GM10248 (cell line): ENCODE data around the gene AGFG2.

Source experiments
- CTCF ChIA-PET: fragments of 300-600 bp; sonication (Branson Sonifier 250); formaldehyde crosslinking; extraction: SDS; loops from one replicate; lab custom pipeline; 2021; ENCODE audit warnings: antibody characterized with exemption; lab: Yijun Ruan, JAX
- POLR2A ChIA-PET: fragments of 350-650 bp; sonication (Branson Sonifier 250); formaldehyde crosslinking; extraction: SDS; loops from one replicate; lab custom pipeline; 2020; ENCODE audit warnings: antibody characterized with exemption; lab: Yijun Ruan, JAX
- DNase-seq: peaks from one replicate; pipeline ENCODE4 v3.0.0; 2012; ENCODE audit errors: extremely low spot score
- TF ChIP-seq, protein P1 (sequence below): IDR thresholded peaks from 2 replicates; pipeline ENCODE4 v1.5.1; 2012; ENCODE audit warnings: mild to moderate bottlenecking, low read depth; ENCODE audit errors: extremely low read depth, missing control alignments, control extremely low read depth

AGFG2 gene

DNA sequence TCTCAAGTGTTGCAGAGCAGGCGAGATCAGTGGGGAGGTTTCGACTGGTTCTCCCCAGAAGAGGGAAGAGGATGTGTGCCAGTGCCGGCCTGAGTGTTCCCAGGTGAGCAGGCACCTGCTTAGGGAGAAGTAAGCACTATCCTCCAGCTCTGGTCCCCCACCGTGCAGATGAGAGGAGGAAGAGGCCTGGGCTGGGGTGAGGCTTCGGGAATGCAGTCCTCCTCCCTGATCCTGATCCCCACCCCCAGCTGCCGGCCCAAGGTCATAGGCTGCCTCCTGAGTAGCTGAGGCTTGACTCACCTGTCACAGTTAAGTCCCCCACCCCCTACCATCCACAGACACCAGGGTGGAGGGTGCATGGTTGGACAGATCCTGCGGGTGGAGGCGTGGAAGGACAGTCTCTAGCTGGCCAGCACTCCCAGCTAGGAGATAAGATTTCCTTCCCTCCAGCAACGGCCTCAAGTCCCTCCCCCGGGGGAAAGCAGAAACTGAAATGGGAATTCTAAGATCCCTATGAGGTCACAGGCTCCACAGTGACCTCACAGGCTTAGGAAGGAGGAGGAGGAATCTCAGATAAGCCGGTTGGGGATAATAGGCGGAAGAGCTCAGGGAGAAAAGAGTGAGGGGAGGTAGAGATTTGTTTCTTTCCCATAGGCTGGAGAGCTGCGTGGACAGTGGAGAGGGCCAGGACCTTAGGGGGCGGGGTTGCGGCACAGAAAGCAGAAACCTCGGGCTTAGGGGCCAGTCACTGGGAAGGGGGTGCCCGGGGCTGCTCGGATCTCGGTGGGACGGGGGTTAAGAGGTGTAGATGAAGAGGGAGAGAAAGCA, 45.9 kb downstream of the AGFG2 start:
- ChIA-PET CTCF (interaction anchor here (0.9 to 3.1 kb wide), 12 partner anchors 14 to 266 kb away, joined by 3 to 20 read pairs (median 6); partner anchors contain the start of genes MOSPD3 and POP7), POLR2A (interaction anchor here (0.5 to 1.5 kb wide), 2 partner anchors 48 to 148 kb away, joined by 3 to 5 read pairs; partner anchors contain the start of gene PPP1R35)

DNA sequence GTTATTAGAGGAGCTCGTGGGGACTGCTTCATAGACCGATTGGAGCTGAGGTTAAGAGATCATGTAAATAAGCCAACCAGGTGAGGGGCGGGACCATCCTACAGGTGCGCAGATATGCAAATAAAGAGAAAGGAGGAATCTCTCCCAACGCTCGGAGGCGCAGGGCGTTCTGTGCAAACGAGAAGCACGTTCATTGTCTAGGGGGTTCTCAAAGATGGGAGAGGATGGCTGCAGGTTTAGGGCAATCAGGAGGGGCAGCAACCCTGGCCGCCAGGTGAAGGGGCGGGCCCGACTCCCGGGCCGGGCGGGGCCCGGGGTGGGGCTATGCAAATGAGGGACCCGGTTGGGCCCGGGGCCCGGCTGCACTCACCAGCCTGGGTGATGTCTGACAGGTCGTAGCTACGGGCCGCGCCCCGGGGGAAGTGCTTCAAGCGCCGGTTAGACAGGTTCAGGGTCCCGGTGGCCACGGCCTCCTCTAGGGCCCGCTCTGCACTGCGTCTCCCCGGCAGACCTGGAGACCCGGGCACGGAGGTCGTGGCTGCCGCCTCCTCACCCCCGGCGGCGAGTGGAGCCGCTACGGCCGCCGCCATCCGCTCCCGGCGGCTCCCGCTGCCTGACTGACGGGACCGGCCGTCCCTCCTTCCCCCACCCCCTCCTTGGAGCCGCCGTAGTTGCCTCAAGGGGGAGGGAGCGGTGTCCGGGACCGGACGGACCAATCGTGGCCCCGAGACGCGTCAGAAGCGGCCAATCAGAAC, 46.7 kb downstream of the AGFG2 start, which contains the start of gene LRCH4:
Gene LRCH4, minus strand, starts transcription at position 619 of the 755 bp plus-strand sequence. Its CDS starts 29 bp downstream, at position 590.
- ChIA-PET POLR2A (interaction anchor here (0.5 to 1.3 kb wide), 19 partner anchors 9 to 289 kb away, joined by 3 to 14 read pairs (median 4); partner anchors contain the start of genes GNB2, MOSPD3, PCOLCE and SRRT), CTCF (interaction anchor here (0.6 to 4.4 kb wide), 30 partner anchors 11 to 266 kb away, joined by 3 to 20 read pairs (median 4); partner anchors contain the start of genes MOSPD3, POP7 and SAP25)
- DNase-seq = peak; percentile 77
- TF ChIP-seq, protein P1, sequence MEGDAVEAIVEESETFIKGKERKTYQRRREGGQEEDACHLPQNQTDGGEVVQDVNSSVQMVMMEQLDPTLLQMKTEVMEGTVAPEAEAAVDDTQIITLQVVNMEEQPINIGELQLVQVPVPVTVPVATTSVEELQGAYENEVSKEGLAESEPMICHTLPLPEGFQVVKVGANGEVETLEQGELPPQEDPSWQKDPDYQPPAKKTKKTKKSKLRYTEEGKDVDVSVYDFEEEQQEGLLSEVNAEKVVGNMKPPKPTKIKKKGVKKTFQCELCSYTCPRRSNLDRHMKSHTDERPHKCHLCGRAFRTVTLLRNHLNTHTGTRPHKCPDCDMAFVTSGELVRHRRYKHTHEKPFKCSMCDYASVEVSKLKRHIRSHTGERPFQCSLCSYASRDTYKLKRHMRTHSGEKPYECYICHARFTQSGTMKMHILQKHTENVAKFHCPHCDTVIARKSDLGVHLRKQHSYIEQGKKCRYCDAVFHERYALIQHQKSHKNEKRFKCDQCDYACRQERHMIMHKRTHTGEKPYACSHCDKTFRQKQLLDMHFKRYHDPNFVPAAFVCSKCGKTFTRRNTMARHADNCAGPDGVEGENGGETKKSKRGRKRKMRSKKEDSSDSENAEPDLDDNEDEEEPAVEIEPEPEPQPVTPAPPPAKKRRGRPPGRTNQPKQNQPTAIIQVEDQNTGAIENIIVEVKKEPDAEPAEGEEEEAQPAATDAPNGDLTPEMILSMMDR = no peak

More for the DNA sequence above, 45.9 kb downstream of the AGFG2 start:
- TF ChIP-seq, protein P1 = no peak
- DNase-seq = no peak

DNA sequence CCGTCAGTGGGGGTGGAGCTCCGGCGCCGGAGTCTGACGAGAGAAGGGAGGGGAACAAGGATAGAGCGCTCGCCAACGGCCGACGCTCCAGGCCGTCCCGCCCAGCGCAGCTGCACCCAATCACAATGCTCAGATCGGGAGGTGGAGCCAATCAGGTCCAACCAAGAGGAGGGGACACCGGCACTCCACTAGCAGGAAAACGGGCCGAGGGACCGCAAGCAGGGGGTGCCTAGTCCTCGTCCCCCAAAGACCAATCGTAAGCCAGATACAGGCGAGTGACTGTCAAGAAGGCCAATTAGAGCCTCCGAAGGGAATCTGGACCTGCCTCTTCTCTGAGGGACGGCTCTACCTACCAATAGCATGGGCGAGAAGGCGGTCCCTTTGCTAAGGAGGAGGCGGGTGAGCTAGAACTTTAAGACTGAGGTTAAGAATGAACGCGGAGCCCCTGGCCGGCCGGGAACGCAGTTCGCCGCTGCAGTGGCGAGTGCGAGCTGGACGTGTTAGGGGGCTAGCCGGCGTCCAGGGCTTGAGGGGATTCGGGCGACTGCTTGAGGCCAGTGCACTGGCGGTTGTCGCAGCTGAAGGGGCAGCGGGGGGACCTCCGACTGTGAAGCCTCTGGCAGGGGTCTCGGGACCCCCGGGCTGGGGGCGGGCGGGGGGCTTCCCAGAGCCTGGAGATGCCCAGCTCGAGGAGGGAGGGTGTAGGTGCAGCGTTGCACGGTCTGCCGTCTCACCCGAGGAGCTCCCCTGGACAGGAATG, 47.4 kb downstream of the AGFG2 start, which contains the start of gene FBXO24:
Gene FBXO24, plus strand, starts transcription at position 63 of the 760 bp plus-strand sequence. Its CDS starts 298 bp downstream, at position 361.
- ChIA-PET CTCF (interaction anchor here (0.6 to 4.4 kb wide), 25 partner anchors 10 to 262 kb away, joined by 3 to 16 read pairs (median 4); partner anchors contain the start of genes MOSPD3, POP7 and SAP25), POLR2A (interaction anchor here (0.5 to 1.3 kb wide), 20 partner anchors 10 to 288 kb away, joined by 3 to 14 read pairs (median 4); partner anchors contain the start of genes GNB2, MOSPD3, PCOLCE and SRRT)
- DNase-seq = peak; percentile 100
- TF ChIP-seq, protein P1 = no peak

DNA sequence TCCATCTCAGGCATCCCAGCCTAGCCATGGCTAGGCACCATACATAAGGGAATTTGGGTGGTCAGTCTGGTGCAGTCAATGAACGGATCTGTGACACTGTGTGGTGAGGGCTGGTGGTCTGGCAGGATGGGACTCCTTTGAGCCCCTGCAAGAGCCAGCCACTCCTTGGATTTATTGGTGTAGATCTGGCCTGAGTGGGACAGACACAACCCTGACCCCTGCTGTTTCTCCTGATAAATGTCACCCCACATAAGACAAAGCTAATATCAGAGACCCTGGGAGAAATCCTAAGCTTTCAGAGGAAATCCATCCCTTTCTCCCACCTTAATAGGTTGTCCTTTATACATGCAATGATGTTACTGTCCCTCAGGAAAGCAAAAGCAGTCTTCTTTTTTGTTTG, 49.4 kb downstream of the AGFG2 start:
- POLR2A ChIA-PET = no interaction called here
- CTCF ChIA-PET = interaction anchor here (0.7 to 4.4 kb wide), 20 partner anchors 9 to 123 kb away, joined by 3 to 21 read pairs (median 4); partner anchors contain the start of genes NYAP1, PCOLCE and POP7

DNA sequence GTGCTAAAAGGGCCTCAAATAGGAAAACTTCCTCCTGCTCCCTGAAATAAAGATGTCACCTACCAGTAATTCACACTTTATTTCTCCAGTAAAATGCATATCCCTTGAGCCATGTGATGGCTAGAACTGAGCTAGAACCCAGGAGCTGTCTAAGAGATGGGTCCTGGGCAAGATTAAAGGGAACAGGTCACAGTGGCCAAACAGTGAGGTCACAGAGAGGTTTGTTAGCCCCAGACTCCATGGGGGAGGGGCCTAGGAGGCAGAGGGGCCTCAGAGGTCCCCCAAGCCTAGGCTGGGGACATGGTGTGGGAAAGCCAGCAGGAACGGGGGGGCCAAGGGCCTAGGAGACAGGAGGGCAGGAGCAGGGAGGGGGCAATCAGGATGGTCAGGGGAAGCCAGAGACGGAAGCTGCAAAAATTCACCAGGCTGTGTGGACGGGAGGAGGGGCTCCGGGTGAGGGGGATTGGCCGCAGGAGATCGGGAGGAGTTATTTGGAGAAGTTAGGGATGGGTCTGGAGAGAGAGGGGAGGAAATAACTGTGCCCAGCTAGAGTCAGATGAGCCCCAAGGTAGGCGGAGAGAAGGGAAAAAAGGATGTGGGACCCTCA, 50.4 kb downstream of the AGFG2 start:
- TF ChIP-seq, protein P1 = no peak
- ChIA-PET POLR2A (no interaction called here), CTCF (interaction anchor here (0.7 to 4.4 kb wide), 15 partner anchors 9 to 124 kb away, joined by 3 to 21 read pairs (median 5); partner anchors contain the start of genes PCOLCE and POP7)
- no peak for DNase-seq

More for the DNA sequence above, 49.4 kb downstream of the AGFG2 start:
- DNase-seq = no peak
- TF ChIP-seq, protein P1 = peak; percentile 44
